Activated CD4-positive, alpha-beta memory T cell treated with anti-CD3 and anti-CD28 coated beads for 36 hours (primary cell): Measurements from ENCODE around the gene C1RL. TPM values are rescaled to one million over a fixed set of nuclear protein-coding genes. Genes with fewer than 3 reads are reported as not detected.
A peak's percentile ranks its signal among the peaks of the same experiment; 100 is the strongest.
"Not testable (repeated sequence)": the region's sequence is repeated elsewhere in the genome, so short reads cannot be mapped to it uniquely, and the experiment has no call there.

Experiments used
- CTCF ChIA-PET: fragments of 350-600 bp; sonication (Branson Sonifier 250); formaldehyde crosslinking; loops from one replicate; lab custom pipeline; 2021; ENCODE audit warnings: antibody characterized with exemption, inconsistent platforms; lab: Charles Lee
- POLR2A ChIA-PET: fragments of 350-600 bp; sonication (Branson Sonifier 250); formaldehyde crosslinking; loops from one replicate; lab custom pipeline; 2021; ENCODE audit warnings: antibody characterized with exemption; lab: Charles Lee
- DNase-seq: peaks from one replicate; pipeline ENCODE4 v3.0.0-alpha.2; 2020
- H3K27ac Mint-ChIP-seq: one replicate; pipeline ENCODE4 v1.8.0; 2021; ENCODE audit warnings: mixed read lengths
- H3K27me3 Mint-ChIP-seq: one replicate; pipeline ENCODE4 v1.8.0; 2021; ENCODE audit warnings: mixed read lengths
- H3K36me3 Mint-ChIP-seq: one replicate; pipeline ENCODE4 v1.8.0; 2021; ENCODE audit warnings: mixed read lengths
- H3K4me1 Mint-ChIP-seq: one replicate; pipeline ENCODE4 v1.8.0; 2021; ENCODE audit warnings: low read depth, mixed read lengths
- H3K4me3 Mint-ChIP-seq: one replicate; pipeline ENCODE4 v1.8.0; 2021; ENCODE audit warnings: mild to moderate bottlenecking, mixed read lengths
- H3K9me3 Mint-ChIP-seq: one replicate; pipeline ENCODE4 v1.8.0; 2021; ENCODE audit warnings: mixed read lengths
- intact Hi-C: fragments of 100-400 bp; cut with micrococcal nuclease; formaldehyde crosslinking; loops from one replicate; pipeline ENCODE4 v1.15.1; 2023
- total RNA-seq, 2 experiments: library from RNA; stranded (reverse); gene quantifications; one replicate each; pipeline ENCODE4 v1.2.3, GENCODE V29; 2021

The C1RL gene
- total RNA-seq, 2 experiments from 2014 or later = 17.1 to 22.6 TPM

- DNase-seq = no peak
- H3K27ac Mint-ChIP-seq = peak overlapping the region; percentile 99
- peaks cover 13% of the 10 kb centered on the region for H3K9me3 Mint-ChIP-seq
- ChIA-PET POLR2A (interaction anchor here (1.0 to 3.3 kb wide), 2 partner anchors 9 to 164 kb away, joined by 3 to 59 read pairs; partner anchors contain the start of genes C12orf57 and RNU7-1), CTCF (interaction anchor here (0.6 to 3.5 kb wide), 18 partner anchors 9 to 237 kb away, joined by 3 to 37 read pairs (median 4); partner anchors contain the start of genes C12orf57, LPCAT3, PTPN6 and RNU7-1)
- peak overlapping the region; percentile 95 for H3K4me3 Mint-ChIP-seq
- peaks cover 39% of the 10 kb centered on the region for H3K4me1 Mint-ChIP-seq
- peaks cover 24% of the 10 kb centered on the region for H3K36me3 Mint-ChIP-seq
- H3K27me3 Mint-ChIP-seq = no peaks in the 10 kb centered on the region
- intact Hi-C loops = loop anchor here (2.0 to 5.0 kb wide), 3 partner anchors 147 to 237 kb away; partner anchors contain the start of gene SPSB2
Measured at GRCh38 chr12:7109572-7109920, 532 bp upstream of the C1RL start.

- Mint-ChIP-seq H3K27ac (peak overlapping the region; percentile 99), H3K36me3 (peaks cover 24% of the 10 kb centered on the region)
- intact Hi-C loops = loop anchor here (1.0 to 5.0 kb wide), 7 partner anchors 16 to 236 kb away; partner anchors contain the start of genes C12orf57, C1R, CLSTN3 and LPCAT3
Measured at GRCh38 chr12:7108003-7108795, 815 bp downstream of the C1RL start.

GRCh38 chr12:7107636-7108002 lies 1.4 kb downstream of the C1RL start:
- Mint-ChIP-seq H3K4me3 (peak overlapping the region; percentile 95), H3K27me3 (no peaks in the 10 kb centered on the region), H3K27ac (peak overlapping the region; percentile 99), H3K9me3 (peaks cover 13% of the 10 kb centered on the region), H3K36me3 (peaks cover 24% of the 10 kb centered on the region), H3K4me1 (peaks cover 43% of the 10 kb centered on the region)
- intact Hi-C loops = loop anchor here (1.0 to 5.0 kb wide), 7 partner anchors 15 to 235 kb away; partner anchors contain the start of genes C12orf57, C1R, CLSTN3 and LPCAT3
- CTCF ChIA-PET = interaction anchor here (0.8 to 3.5 kb wide), 12 partner anchors 10 to 182 kb away, joined by 3 to 37 read pairs (median 8); partner anchors contain the start of genes C12orf57, C1R, LPCAT3 and PTPN6
- no peak for DNase-seq
- POLR2A ChIA-PET = interaction anchor here (0.9 to 3.3 kb wide), 8 partner anchors 11 to 170 kb away, joined by 3 to 59 read pairs (median 4); partner anchors contain the start of genes C12orf57, LPCAT3 and RNU7-1

More at GRCh38 chr12:7108003-7108795, 815 bp downstream of the C1RL start:
- ChIA-PET POLR2A (interaction anchor here (0.6 to 3.3 kb wide), 12 partner anchors 10 to 235 kb away, joined by 3 to 59 read pairs (median 3); partner anchors contain the start of genes C12orf57, LPCAT3 and RNU7-1), CTCF (interaction anchor here (0.6 to 3.5 kb wide), 22 partner anchors 10 to 970 kb away, joined by 3 to 37 read pairs (median 4); partner anchors contain the start of genes C12orf57, C1R, LPCAT3 and PTPN6)
- Mint-ChIP-seq H3K4me1 (peaks cover 42% of the 10 kb centered on the region), H3K9me3 (peaks cover 13% of the 10 kb centered on the region), H3K27me3 (no peaks in the 10 kb centered on the region), H3K4me3 (peak overlapping the region; percentile 95)
- peak; percentile 90 for DNase-seq

- H3K27me3 Mint-ChIP-seq, H3K27ac Mint-ChIP-seq, H3K4me3 Mint-ChIP-seq, DNase-seq: not testable (repeated sequence)
- Mint-ChIP-seq H3K36me3 (peaks cover 24% of the 10 kb centered on the region), H3K9me3 (peaks cover 13% of the 10 kb centered on the region), H3K4me1 (peaks cover 46% of the 10 kb centered on the region)
- intact Hi-C loops = loop anchor here (5.0 kb wide), 2 partner anchors 145 to 235 kb away; partner anchors contain the start of gene SPSB2
- CTCF ChIA-PET = interaction anchor here (0.8 to 3.5 kb wide), 7 partner anchors 12 to 162 kb away, joined by 3 to 37 read pairs (median 13); partner anchors contain the start of genes C12orf57, C1R, LPCAT3 and PTPN6
- POLR2A ChIA-PET = interaction anchor here (1.4 to 3.3 kb wide), 4 partner anchors 11 to 162 kb away, joined by 3 to 59 read pairs (median 8); partner anchors contain the start of genes C12orf57, LPCAT3 and RNU7-1
Measured at GRCh38 chr12:7107181-7107580, 1.8 kb downstream of the C1RL start.

- H3K36me3 Mint-ChIP-seq = peaks cover 26% of the 10 kb centered on the region
- intact Hi-C loops = loop anchor here (5.0 kb wide), 2 partner anchors 144 to 234 kb away; partner anchors contain the start of gene SPSB2
- H3K9me3 Mint-ChIP-seq = peaks cover 13% of the 10 kb centered on the region
- no peak overlapping the region for H3K4me3 Mint-ChIP-seq
- H3K27ac Mint-ChIP-seq = no peak overlapping the region
- ChIA-PET CTCF (interaction anchor here (1.1 to 2.4 kb wide), 2 partner anchors 88 kb away, joined by 3 to 16 read pairs; partner anchors contain the start of gene LPCAT3), POLR2A (no interaction called here)
- H3K27me3 Mint-ChIP-seq = no peaks in the 10 kb centered on the region
- peaks cover 46% of the 10 kb centered on the region for H3K4me1 Mint-ChIP-seq
- no peak for DNase-seq
Measured at GRCh38 chr12:7106082-7106481, 2.9 kb downstream of the C1RL start.

- Mint-ChIP-seq H3K4me1 (peaks cover 36% of the 10 kb centered on the region), H3K36me3 (peaks cover 31% of the 10 kb centered on the region), H3K27me3 (no peaks in the 10 kb centered on the region), H3K4me3 (no peak overlapping the region), H3K27ac (no peak overlapping the region), H3K9me3 (peaks cover 13% of the 10 kb centered on the region)
- POLR2A ChIA-PET = no interaction called here
- intact Hi-C loops = no loop called here
- DNase-seq = no peak
- CTCF ChIA-PET = interaction anchor here (0.7 to 1.8 kb wide), 5 partner anchors 9 to 22 kb away, joined by 3 to 4 read pairs (median 4); partner anchors contain the start of gene C1R
Measured at GRCh38 chr12:7103837-7104584, 5.0 kb downstream of the C1RL start.

- Mint-ChIP-seq H3K4me1 (peaks cover 31% of the 10 kb centered on the region), H3K36me3 (peaks cover 36% of the 10 kb centered on the region), H3K27me3 (no peaks in the 10 kb centered on the region), H3K4me3 (no peak overlapping the region), H3K27ac (no peak overlapping the region), H3K9me3 (peaks cover 13% of the 10 kb centered on the region)
- intact Hi-C loops = no loop called here
- POLR2A ChIA-PET = interaction anchor here (0.9 kb wide), 1 partner anchor 9 kb away, joined by 5 read pairs; no protein-coding TSS in a partner anchor
- no peak for DNase-seq
- CTCF ChIA-PET = interaction anchor here (0.8 to 2.2 kb wide), 5 partner anchors 9 to 178 kb away, joined by 3 to 12 read pairs (median 4); partner anchors contain the start of gene C1R
Measured at GRCh38 chr12:7102582-7102981, 6.4 kb downstream of the C1RL start.

- POLR2A ChIA-PET = no interaction called here
- Mint-ChIP-seq H3K36me3 (peaks cover 33% of the 10 kb centered on the region), H3K4me1 (peaks cover 27% of the 10 kb centered on the region), H3K27ac (no peak overlapping the region), H3K9me3 (peaks cover 13% of the 10 kb centered on the region), H3K4me3 (no peak overlapping the region), H3K27me3 (no peaks in the 10 kb centered on the region)
- CTCF ChIA-PET = interaction anchor here (1.4 to 2.2 kb wide), 3 partner anchors 9 to 177 kb away, joined by 3 to 12 read pairs (median 6); partner anchors contain the start of gene C1R
- intact Hi-C loops = no loop called here
- no peak for DNase-seq
Measured at GRCh38 chr12:7101694-7102131, 7.3 kb downstream of the C1RL start.

- peaks cover 8% of the 10 kb centered on the region for H3K9me3 Mint-ChIP-seq
- H3K4me1 Mint-ChIP-seq = peaks cover 21% of the 10 kb centered on the region
- H3K27ac Mint-ChIP-seq = no peak overlapping the region
- intact Hi-C loops = no loop called here
- no peak overlapping the region for H3K4me3 Mint-ChIP-seq
- no peaks in the 10 kb centered on the region for H3K27me3 Mint-ChIP-seq
- ChIA-PET CTCF (interaction anchor here (2.0 to 2.2 kb wide), 3 partner anchors 8 to 12 kb away, joined by 6 to 12 read pairs (median 7); partner anchors contain the start of gene C1R), POLR2A (no interaction called here)
- DNase-seq = no peak
- peaks cover 27% of the 10 kb centered on the region for H3K36me3 Mint-ChIP-seq
Measured at GRCh38 chr12:7101047-7101693, 7.8 kb downstream of the C1RL start.

GRCh38 chr12:7100239-7100638 lies 8.8 kb downstream of the C1RL start:
- H3K27me3 Mint-ChIP-seq = no peaks in the 10 kb centered on the region
- intact Hi-C loops = no loop called here
- ChIA-PET CTCF (interaction anchor here (2.1 kb wide), 1 partner anchor 13 kb away, joined by 7 read pairs; no protein-coding TSS in a partner anchor), POLR2A (no interaction called here)
- H3K9me3 Mint-ChIP-seq = no peaks in the 10 kb centered on the region
- peaks cover 19% of the 10 kb centered on the region for H3K36me3 Mint-ChIP-seq
- H3K4me1 Mint-ChIP-seq = peaks cover 13% of the 10 kb centered on the region
- no peak for DNase-seq
- no peak overlapping the region for H3K27ac Mint-ChIP-seq
- H3K4me3 Mint-ChIP-seq = no peak overlapping the region
